T-helper 1 cell treated with Interleukin-12 subunit alpha and Interleukin-12 subunit beta and Interleukin-4 antibody, amounts not matched to agents 30 μg/mL and 1 μg/mL, for 36 hours (primary cell): ENCODE results near the gene CCDC102A.

ENCODE experiments used
- H3K27ac Mint-ChIP-seq: one replicate; pipeline ENCODE4 v1.8.0; 2021; ENCODE audit warnings: mild to moderate bottlenecking, mixed read lengths
- H3K27me3 Mint-ChIP-seq: one replicate; pipeline ENCODE4 v1.8.0; 2021; ENCODE audit warnings: low read depth, mixed read lengths
- H3K36me3 Mint-ChIP-seq: one replicate; pipeline ENCODE4 v1.8.0; 2021; ENCODE audit warnings: low read depth, mixed read lengths
- H3K4me1 Mint-ChIP-seq: one replicate; pipeline ENCODE4 v1.8.0; 2021; ENCODE audit warnings: low read depth, mixed read lengths
- H3K4me3 Mint-ChIP-seq: one replicate; pipeline ENCODE4 v1.8.0; 2021; ENCODE audit warnings: mild to moderate bottlenecking, moderate library complexity, mixed read lengths
- H3K9me3 Mint-ChIP-seq: one replicate; pipeline ENCODE4 v1.8.0; 2021; ENCODE audit warnings: mixed read lengths

Gene CCDC102A

GRCh38 chr16:57513371-57514102 lies 22.8 kb downstream of the CCDC102A start:
- Mint-ChIP-seq H3K36me3 (peaks cover 2% of the 10 kb centered on the region), H3K9me3 (no peaks in the 10 kb centered on the region), H3K27ac (no peak overlapping the region), H3K4me1 (no peaks in the 10 kb centered on the region), H3K4me3 (no peak overlapping the region), H3K27me3 (no peaks in the 10 kb centered on the region)

- Mint-ChIP-seq H3K9me3 (no peaks in the 10 kb centered on the region), H3K27me3 (no peaks in the 10 kb centered on the region), H3K4me1 (no peaks in the 10 kb centered on the region), H3K4me3 (no peak overlapping the region), H3K27ac (no peak overlapping the region), H3K36me3 (peaks cover 2% of the 10 kb centered on the region)
Measured at GRCh38 chr16:57512296-57513001, 23.9 kb downstream of the CCDC102A start.

DNA sequence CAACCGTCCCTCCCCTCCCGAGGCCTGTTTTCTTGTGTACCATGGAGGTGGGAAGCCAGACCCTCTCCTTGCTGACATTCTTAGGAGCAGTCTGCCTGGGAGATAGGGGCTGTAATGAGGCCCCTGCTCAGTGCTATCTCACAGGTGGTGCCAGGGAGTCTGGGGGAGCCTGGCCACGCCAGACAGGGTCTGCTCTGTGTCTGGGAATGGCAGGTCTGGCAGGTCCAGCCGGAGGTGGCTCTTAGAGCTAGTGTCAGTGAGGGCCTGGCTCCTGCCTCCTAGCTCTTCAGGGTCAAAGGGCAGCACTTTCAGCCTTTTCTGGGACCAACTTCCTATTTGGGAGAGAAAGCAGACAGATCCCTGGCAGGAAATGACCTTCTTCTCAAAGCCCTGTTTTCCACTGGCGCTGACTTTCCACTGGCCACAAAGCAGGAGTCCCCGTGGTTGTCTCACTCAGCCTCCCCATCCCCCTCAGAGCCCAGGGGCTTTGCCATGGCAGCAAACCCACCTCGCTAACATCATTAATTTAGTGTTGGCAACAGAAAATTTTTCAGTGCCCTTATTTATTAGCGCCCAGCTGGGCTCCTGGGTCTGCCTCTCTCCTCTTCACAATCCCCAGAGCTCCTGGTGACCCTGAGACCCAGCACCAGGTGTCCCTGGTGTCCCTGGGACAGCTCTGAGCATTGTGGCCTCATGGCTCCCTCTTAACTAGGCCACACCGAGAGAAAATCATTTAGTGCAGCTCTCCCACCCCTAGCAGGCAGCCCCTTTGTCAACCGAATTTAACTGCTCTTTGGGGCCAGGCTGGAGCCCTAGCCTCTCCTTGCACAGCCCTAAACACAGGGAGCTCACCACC lies 26.1 kb downstream of the CCDC102A start:
- Mint-ChIP-seq H3K36me3 (no peaks in the 10 kb centered on the region), H3K27me3 (no peaks in the 10 kb centered on the region), H3K4me1 (no peaks in the 10 kb centered on the region), H3K9me3 (no peaks in the 10 kb centered on the region), H3K4me3 (no peak overlapping the region), H3K27ac (no peak overlapping the region)

DNA sequence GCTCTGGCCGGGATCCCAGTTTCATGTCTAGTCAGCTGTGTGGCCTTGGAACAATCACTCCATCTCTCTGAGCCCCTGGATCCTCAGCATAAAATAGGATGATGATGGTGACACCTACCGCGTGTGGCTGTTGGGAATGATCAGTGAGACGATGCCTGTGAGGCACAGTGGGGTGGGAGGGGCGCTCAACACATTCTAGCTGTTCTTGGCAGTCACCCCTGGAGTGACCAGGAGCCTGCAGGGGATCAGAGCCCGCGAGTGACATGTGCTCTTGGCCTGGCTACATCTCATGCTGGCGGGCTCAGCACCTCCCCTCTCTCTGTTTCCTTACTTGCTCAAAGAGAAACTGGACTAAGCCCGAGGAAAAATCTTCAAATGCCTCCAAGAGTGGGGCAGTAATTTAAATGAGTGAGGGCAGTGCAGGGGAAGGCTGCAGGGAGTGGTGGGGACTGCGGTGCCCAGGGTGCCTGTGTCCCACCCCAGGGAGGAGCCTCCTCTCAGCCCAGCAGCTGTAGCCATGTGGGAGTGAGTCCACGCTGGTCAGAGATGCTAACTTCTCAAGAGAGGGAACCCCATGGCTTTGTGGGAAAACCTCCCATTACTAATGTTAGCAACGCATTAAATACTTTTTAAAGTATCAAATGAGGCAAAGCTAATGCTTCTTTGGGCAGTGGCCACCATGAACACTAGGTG lies 27.0 kb downstream of the CCDC102A start:
- Mint-ChIP-seq H3K27ac (no peak overlapping the region), H3K4me3 (no peak overlapping the region), H3K9me3 (no peaks in the 10 kb centered on the region), H3K27me3 (no peaks in the 10 kb centered on the region), H3K36me3 (no peaks in the 10 kb centered on the region), H3K4me1 (no peaks in the 10 kb centered on the region)

- H3K4me1 Mint-ChIP-seq, result no peaks in the 10 kb centered on the region
- no peak overlapping the region for H3K27ac Mint-ChIP-seq
- H3K9me3 Mint-ChIP-seq, result no peaks in the 10 kb centered on the region
- no peaks in the 10 kb centered on the region for H3K36me3 Mint-ChIP-seq
- no peaks in the 10 kb centered on the region for H3K27me3 Mint-ChIP-seq
- no peak overlapping the region for H3K4me3 Mint-ChIP-seq
Measured at GRCh38 chr16:57508035-57508425, 28.3 kb downstream of the CCDC102A start.

DNA sequence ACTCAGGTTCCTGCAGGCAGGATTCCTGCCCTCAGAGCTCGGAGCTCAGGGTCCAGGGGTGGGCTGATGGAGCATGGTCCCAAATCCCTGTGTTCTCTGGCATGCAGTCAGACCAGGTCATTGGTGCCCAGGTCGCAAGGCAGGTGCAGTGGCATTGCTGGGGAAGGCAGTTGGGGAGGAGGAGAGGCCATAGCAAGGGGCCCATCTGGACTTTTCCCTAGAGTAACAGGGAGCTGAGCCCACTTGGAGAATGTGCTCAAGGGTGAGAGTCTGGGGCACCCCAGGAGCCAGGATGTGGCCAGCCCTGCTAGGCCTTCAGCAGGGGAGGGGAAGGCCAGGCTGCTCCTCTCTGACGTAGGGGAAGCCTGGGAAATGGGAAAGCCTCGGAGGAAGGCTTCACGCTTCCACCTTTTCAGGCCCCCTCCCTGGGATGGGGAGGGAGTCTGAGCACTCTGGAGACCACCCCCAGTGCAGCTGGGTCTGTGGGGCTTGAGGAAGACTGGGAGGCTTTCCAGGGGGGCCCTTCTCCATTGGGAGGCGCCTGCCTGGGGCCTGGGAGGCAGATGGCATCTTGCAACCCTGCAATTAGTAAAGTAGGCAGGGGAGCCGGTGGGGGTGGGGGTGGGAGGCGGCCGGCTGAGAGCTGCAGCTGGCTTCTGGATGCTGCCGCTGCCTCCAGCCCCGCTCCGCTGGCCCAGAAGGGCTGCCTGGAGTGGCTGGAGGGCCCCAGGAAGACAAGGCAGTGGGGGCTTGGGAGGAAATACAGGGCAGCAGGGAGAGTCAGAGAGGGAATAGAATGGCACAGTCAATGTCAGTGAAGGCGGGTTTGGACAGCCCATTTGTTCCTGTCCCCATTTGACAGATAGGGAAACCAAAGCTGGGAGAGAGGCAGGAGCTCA lies 29.0 kb downstream of the CCDC102A start:
- H3K27ac Mint-ChIP-seq, result no peak overlapping the region
- H3K36me3 Mint-ChIP-seq, result no peaks in the 10 kb centered on the region
- no peaks in the 10 kb centered on the region for H3K27me3 Mint-ChIP-seq
- H3K9me3 Mint-ChIP-seq, result no peaks in the 10 kb centered on the region
- H3K4me1 Mint-ChIP-seq, result no peaks in the 10 kb centered on the region
- no peak overlapping the region for H3K4me3 Mint-ChIP-seq

GRCh38 chr16:57505169-57505568 lies 31.2 kb downstream of the CCDC102A start:
- Mint-ChIP-seq H3K36me3 (no peaks in the 10 kb centered on the region), H3K27ac (no peak overlapping the region), H3K27me3 (no peaks in the 10 kb centered on the region), H3K4me3 (no peak overlapping the region), H3K4me1 (peaks cover 11% of the 10 kb centered on the region), H3K9me3 (no peaks in the 10 kb centered on the region)

DNA sequence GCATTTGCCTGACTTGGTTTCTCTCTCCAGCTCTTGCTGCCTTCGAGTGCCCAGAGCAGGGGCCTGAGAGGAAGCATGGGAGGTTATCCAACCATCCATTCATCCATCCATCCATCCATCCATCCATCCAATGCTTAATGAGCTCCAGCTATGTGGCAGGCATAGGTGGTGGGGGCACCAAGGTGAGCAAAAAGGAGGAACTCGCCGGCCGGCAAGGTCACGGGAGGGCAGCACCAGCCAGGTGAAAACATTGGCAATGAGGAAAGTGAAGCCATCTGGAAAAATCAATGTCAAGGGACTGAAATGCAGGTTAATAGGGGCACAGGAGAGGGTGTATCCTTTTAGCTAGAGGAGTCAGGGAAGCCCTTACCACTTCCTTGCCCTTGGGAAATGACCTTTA lies 31.9 kb downstream of the CCDC102A start:
- no peaks in the 10 kb centered on the region for H3K36me3 Mint-ChIP-seq
- no peak overlapping the region for H3K4me3 Mint-ChIP-seq
- no peaks in the 10 kb centered on the region for H3K9me3 Mint-ChIP-seq
- H3K27ac Mint-ChIP-seq, result no peak overlapping the region
- H3K27me3 Mint-ChIP-seq, result no peaks in the 10 kb centered on the region
- peaks cover 11% of the 10 kb centered on the region for H3K4me1 Mint-ChIP-seq

DNA sequence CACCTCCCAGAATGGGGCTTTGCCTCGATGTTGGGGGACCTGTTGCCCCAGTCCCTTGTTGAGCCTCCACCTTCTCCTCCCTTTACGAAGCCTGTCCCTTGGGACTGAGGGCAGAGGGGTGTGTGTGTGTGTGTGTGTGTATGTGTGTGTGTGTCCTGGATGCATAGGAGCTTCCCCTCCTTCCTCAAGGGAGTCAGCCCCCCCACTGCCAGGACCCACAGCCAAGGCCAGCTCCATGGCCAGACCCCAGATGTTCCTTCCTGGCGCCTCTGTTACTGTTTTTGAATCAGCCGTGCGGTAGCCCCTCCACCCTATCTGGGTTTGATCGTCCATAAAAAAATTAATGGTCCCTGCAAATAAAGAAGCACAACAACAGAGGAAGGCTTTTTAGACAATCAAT lies 32.4 kb downstream of the CCDC102A start:
- H3K9me3 Mint-ChIP-seq, result no peaks in the 10 kb centered on the region
- no peak overlapping the region for H3K4me3 Mint-ChIP-seq
- H3K4me1 Mint-ChIP-seq, result peaks cover 11% of the 10 kb centered on the region
- H3K27ac Mint-ChIP-seq, result no peak overlapping the region
- no peaks in the 10 kb centered on the region for H3K27me3 Mint-ChIP-seq
- no peaks in the 10 kb centered on the region for H3K36me3 Mint-ChIP-seq

DNA sequence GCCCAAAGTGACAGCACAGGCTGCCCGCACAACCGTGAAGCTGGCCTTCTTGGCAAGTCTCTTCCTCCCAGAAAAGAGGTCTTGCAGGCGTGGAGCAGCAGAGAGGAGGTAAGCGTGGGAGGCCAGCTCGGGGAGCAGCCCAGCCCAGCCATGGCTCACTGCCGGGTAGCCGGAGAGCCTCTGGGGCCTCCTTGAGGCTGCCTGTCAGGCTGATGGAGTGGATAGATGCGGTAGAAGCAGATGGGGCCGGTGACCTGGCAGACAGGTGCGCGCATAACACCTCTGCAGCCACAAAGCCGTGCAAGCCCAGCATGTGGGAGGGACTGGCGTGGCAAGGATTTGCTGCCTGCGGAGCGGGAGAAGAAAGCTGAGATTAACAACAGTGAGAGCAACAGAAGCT lies 33.0 kb downstream of the CCDC102A start:
- Mint-ChIP-seq H3K4me3 (no peak overlapping the region), H3K9me3 (no peaks in the 10 kb centered on the region), H3K36me3 (no peaks in the 10 kb centered on the region), H3K4me1 (peaks cover 11% of the 10 kb centered on the region), H3K27ac (no peak overlapping the region), H3K27me3 (no peaks in the 10 kb centered on the region)

DNA sequence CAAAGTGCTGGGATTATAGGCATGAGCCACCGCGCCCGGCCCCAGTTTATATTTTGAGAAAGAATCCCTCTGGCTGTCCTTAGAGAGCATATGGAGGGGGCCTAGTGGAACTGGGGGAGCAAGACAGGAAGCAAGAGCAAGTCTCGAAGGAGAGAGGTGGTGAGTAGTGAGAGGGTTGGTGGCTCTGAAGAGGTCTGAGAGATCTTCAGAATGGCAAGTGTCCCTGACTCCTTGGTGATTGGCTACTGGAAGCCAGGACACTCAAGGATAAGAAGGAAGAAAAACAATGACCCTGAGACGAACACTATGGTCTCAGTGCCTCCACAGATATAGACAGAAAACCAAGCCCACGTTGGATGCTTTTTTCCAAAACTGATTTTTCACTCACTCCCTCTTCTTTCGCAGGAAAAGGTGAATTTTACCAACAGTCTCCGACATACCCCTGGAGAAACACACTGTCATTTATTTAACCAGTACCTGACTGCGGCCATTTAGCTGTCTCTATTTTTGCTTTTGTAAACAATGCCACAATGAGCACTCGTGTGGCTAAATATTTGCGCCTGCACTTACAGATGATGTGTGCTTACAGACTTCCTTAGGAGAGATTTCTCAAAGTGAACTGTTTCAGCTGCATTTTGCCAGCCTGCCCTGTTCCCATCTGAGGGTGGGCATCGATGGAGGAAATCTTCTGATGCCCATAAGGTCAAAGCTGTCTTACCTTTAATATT lies 34.2 kb downstream of the CCDC102A start:
- Mint-ChIP-seq H3K9me3 (no peaks in the 10 kb centered on the region), H3K36me3 (no peaks in the 10 kb centered on the region), H3K4me3 (no peak overlapping the region), H3K27me3 (no peaks in the 10 kb centered on the region), H3K27ac (no peak overlapping the region), H3K4me1 (peaks cover 11% of the 10 kb centered on the region)

DNA sequence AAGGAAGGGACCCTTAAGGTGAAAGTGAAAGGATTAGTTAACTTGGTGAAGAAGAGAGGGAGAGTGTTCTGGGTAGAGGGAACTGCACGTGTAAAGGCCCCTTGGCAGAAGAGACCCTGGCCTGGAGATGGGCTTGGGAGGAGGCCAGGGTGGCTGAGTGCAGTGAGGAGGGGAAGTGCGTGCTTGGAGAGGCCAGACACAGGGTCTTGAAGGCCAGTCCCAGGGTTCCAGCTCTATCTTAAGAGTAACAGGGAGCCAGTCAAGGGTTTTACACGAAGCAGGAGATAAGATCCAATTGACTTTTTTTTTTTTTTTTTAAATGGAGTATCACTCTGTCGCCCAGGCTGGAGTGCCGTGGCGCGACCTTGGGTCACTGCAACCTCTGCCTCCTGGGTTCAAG lies 34.9 kb downstream of the CCDC102A start:
- H3K4me3 Mint-ChIP-seq, result no peak overlapping the region
- peaks cover 11% of the 10 kb centered on the region for H3K4me1 Mint-ChIP-seq
- H3K27me3 Mint-ChIP-seq, result no peaks in the 10 kb centered on the region
- H3K9me3 Mint-ChIP-seq, result no peaks in the 10 kb centered on the region
- no peak overlapping the region for H3K27ac Mint-ChIP-seq
- no peaks in the 10 kb centered on the region for H3K36me3 Mint-ChIP-seq

GRCh38 chr16:57500578-57501111 lies 35.7 kb downstream of the CCDC102A start:
- H3K4me3 Mint-ChIP-seq, result no peak overlapping the region
- no peaks in the 10 kb centered on the region for H3K9me3 Mint-ChIP-seq
- peaks cover 11% of the 10 kb centered on the region for H3K4me1 Mint-ChIP-seq
- H3K36me3 Mint-ChIP-seq, result no peaks in the 10 kb centered on the region
- no peaks in the 10 kb centered on the region for H3K27me3 Mint-ChIP-seq
- H3K27ac Mint-ChIP-seq, result no peak overlapping the region
